NCI-H2171 (cell line): ENCODE results near the gene CFAP251.
"Not testable (repeated sequence)": the region's sequence is repeated elsewhere in the genome, so short reads cannot be mapped to it uniquely, and the experiment has no call there.

Source experiments
- DNase-seq: peaks from one replicate; lab custom pipeline; 2025; lab: John Stamatoyannopoulos, UW

Gene CFAP251

DNA sequence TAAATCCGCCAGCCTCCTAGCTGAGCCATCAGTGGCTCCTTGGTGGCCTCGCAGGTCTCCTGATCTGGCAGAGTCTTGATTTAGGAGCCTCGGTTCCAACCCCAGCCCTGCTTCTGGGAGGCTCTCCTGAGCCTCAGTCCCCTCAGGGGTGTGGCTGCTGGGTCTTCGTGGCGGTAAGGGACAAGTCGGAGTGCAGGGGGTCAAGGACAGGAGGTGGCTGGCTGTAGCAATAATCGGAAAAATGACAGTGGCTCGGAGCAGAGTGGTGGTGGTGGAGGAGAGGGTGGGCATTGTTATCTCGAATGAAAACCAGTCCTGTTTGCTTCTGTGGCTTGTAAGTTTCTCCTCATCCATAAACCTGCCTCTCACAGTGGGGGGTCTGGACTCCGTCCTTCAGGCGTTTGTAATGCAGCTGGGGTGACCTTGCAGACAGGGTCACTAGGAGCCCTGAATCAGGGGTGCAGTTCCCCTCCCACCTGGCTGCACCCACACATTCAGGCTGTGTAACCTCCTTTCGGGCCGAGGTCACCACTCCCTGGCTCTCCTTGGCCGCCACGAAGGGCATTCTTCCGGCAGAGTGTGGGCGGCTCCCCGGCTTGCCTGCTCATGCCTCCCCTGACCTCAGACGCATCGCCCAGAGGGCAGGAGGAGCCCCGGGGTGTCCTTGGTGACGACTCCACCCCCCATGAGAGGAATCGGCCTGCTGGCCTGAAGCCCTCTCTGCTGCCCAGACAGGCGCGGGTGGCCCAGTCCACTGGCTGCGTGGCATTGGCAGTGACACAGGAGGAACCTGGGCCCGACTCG is 111.4 kb downstream of the CFAP251 start:
- DNase-seq, result no peak

DNA sequence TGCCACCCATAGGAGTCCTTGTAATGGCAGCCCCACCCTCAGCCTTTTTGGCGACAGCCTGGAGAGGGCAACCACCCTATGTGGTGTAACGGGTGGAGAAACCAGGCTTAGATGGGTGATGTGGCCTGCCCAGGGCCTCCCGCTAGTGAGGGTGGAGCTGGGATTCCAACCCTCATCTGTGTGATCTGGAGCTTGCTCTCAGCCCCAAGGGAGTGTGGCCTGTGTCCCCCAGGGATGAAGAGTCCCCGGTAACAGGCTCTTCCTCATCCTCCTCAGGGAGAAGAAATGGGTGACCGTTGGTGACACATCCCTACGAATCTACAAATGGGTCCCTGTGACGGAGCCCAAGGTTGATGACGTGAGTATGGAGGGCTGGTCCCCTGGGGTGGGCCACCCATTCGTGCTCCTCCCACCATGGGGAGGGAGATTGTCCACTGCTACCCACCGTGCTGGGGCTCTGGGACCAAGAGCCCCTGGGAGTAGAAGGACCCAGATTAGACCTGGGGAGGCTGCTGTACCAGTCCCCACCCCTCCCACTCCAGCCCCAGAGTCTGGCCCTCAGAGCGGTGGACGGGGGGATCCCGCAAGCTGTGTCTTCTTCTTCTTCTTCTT is 112.1 kb downstream of the CFAP251 start:
- DNase-seq, result no peak

DNA sequence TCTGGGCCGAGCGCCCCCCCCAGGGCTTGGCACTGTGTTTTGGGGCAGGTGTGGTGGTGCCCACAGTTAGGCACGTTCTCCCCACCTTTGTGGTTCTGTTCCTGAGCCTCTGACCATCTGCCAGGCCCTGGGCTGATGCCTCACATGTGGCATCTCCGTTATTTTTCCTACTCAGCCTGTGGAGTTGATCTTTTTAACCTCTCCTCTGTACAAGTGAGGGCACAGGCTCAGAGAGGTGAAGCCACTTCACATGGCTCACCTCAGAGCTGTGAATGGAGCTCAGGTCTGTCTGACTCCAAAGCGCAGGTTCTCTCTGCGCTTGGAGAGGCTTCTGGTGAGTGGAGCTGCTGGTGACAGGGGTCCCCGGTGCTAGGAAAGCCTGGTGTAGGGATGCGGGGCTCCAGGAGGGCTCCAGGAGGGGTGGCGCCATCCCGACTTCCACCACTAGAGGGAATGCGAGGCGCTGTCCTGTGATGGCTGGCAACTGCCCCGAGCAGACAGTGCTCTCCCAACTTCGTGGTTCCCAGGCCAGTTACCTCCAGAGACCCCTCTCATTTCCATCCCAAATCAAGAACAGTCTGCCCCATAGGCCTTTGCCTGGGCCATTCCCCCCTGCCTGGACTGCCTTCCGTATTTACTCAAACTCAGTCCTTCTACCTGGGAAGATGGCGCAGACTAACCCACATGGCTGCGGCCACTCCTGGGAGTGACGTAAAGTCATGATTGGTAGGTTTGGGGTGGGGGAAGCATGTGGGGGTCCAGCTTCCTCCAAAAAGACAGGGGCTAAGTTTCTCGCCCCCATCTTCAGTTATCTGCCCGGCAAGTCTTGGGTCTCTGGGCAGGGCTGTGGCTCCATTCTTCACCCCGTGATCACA is 113.2 kb downstream of the CFAP251 start:
- DNase-seq, result no peak

DNA sequence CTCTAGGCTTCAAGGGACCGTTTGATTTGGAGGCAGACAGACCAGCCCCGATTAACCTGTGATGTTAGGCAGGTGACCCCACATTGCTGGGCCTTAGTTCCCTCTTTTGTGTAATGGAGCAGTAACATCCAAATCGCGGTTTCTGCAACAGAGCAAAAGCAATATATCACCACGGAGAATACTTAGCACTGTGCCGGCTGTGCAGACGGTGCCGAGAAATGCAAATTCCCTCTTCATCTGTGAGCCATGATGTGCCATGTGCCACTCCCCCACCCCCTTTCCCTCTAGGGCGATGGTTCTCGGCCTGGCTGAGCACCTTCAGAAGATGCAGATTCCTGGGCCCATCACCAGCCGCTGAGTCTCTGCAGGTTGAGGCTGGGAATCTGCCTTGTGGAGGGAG is 114.2 kb downstream of the CFAP251 start:
- DNase-seq, result no peak

DNA sequence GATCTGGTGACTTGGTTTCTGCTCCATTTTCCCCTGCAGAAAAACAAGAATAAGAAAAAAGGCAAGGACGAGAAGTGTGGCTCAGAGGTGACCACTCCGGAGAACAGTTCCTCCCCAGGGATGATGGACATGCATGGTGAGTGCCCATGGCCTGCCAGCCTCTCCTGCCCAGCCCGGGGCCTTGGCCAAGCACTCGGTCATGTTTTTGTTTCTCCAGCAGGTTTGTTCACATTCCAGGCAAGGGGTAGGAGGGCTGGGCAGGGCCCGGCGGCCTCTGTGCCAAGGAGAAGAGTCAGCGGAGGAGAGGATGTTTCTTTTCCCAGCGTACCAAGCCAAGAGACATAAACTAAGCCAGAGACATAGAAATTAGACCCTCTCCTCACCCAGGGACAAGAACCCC is 116.9 kb downstream of the CFAP251 start:
- no peak for DNase-seq

DNA sequence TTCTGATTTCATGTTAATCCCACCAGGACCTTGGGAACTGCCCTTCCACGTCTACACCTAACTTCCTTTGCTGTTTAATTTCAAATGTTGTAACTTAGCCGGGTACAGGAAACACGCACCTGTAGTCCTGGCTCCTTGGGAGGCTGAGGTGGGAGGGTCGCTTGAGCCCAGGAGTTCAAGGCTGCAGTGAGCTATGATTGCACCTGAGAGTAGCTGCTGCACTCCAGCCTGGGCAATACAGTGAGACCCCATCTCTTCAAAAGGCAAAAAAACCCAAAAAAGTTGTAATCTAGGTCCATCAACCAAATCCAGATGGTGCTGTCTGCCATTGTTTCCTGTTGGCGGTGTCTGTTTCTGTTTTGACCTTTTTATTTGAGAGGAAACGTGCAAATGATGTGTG is 117.8 kb downstream of the CFAP251 start:
- no peak for DNase-seq

DNA sequence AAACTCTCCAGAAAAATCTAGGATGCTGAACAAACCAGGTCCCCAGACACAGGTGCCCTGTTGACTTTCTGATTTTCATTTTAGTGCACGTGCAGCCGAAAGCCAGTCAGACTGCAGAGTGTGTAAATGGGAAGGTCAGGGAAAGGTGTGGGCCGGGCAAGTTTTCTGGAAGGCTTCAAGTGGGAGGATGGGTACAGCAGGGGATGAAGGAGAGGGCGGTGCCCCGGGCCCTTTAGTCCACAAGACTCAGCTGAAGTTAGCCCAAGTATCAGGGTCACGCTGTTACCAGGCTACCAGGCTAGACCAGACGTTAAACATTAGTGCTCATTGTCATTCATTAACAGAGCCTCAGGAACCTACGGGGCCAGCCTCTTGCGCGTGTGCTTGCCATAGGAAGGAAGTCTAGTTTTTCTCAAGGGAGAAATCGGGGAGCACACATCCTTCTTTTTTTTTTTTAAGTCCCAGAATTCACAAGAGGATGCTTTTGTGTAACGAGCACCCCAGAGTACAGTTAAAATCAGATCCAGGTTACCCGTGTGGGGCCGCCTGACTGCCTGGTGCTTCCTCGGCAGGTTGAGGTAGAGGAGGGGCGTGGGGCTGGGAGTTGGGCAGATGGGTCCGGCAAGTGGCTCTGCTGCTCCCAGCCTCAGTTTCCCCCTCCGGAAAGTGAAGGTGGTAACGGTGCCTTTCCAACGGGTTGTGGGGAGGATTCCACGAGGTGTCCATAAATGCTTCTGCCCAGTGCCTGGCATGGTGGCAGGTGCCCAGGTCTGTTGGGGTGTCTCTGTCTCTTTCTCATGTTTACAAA is 122.4 kb downstream of the CFAP251 start:
- DNase-seq, result no peak

DNA sequence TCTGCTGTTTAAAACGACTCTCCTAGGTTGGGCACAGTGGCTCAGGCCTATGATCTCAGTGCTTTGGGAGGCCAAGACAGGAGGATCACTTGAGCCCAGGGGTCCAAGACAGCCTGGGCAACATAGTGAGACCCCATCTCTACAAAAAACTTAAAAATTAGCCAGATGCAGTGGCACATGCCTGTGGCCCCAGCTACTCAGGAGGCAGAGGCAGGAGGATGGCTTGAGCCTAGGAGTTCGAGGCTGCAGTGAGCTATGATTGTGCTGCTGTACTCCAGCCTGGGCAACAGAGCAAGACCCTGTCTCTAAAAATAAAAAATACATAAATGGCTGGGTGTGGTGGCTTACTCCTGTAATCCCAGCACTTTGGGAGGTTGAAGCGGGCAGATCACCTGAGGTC is 123.1 kb downstream of the CFAP251 start:
- DNase-seq, result not testable (repeated sequence)

DNA sequence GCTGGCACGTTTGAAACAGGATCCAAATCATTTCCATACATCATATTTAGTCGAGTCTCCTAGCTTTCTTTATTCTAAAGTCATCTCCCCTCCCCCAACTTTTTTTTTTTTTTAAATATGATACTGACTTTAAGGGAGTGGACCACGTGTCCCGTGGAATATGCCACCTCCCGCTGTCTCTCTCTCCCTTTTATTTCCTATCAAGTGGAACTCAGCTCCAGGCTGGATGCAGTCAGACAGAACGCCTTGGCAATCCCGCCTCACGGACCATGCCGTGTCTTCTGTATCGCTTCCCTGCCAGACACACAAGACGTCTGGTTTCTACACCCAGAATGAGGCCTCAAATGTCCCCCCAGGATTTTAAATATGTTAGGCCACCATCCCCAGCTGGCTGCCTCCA is 124.5 kb downstream of the CFAP251 start:
- no peak for DNase-seq

DNA sequence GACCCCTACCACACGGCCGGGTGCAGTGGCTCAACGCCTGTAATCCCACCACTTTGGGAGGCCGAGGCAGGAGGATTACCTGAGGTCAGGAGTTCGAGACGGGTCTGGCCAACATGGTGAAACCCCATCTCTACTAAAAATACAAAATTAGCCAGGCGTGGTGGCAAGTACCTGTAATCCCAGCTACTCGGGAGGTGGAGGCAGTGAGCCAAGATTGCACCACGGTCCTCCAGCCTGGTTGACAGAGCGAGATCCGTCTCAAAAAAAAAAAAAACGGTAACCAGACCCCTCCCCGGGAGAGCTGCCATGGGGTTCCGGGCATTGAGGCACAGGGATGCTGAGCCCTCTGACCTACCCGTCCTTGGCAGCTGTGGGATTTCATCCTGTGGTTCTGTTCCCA is 125.1 kb downstream of the CFAP251 start:
- DNase-seq, result no peak

DNA sequence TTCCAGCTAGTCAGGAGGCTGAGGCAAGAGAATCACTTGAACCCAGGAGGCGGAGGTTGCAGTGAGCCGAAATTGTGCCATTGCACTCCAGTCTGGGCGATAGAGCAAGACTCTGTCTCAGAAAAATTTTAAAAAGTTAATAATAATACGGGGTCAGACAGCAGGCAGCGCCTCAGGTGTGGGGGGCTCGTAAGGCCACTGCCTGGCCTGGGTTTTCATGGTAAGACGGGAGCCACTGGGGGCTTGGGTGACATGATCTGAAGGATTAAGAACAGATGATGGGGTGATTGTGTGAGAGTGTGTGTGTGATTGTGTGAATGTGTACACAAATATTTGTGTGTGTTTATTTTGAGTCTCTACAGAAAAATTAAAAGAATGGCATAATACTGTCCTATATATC is 126.9 kb downstream of the CFAP251 start:
- no peak for DNase-seq

DNA sequence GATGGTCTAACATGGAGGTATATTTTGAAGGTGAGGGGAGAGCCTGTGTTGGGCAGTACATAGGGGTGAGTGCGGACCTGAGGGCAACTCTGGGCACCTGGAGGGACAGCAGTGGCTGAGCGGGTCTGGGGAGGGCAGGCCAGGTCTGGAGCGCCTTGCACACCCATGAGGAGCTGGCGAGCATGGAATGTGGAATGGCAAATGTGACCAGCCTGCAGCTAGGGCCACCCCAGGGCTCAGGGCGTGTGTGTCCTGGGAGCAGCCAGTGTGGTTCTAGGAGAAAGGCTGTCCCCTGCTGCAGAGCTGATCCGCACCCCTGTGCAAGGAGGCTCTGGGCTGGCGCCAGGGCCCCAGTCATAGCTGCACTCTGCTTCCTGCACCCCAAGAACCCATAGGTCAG is 127.8 kb downstream of the CFAP251 start:
- no peak for DNase-seq

DNA sequence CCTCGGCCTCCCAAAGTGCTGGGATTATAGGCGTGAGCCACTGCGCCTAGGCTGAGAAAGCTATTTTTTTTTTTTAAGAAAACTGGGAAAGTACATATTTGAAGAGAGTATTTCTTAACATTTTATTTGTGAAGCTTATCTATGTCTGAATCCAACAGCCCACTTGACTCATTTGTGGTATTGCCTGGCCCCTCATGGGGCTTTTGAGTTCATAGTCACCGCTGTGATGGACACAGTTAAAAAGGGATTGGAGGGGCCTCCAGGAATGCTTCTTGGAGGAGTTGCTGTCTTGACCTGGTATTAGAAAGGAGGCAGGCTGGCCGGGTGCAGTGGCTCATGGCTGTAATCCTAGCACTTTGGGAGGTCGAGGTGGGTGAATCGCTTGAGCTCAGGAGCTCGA is 129.8 kb downstream of the CFAP251 start:
- DNase-seq, result no peak

DNA sequence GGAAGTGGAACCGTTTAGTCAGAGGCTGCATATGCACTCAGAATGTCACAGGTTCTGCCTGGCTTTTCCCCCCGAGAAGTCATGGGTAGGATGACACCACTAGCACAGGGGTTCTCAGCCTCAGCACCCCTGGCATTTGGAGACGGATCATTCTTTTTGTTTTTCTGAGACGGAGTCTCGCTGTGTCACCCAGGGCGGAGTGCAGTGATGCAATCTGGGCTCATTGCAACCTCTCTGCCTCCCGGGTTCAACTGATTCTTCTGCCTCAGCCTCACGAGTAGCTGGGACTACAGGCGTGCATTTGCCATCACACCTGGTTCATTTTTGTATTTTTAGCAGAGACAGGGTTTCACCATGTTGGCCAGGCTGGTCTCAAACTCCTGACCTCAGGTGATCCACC is 131.4 kb downstream of the CFAP251 start:
- DNase-seq, result no peak

DNA sequence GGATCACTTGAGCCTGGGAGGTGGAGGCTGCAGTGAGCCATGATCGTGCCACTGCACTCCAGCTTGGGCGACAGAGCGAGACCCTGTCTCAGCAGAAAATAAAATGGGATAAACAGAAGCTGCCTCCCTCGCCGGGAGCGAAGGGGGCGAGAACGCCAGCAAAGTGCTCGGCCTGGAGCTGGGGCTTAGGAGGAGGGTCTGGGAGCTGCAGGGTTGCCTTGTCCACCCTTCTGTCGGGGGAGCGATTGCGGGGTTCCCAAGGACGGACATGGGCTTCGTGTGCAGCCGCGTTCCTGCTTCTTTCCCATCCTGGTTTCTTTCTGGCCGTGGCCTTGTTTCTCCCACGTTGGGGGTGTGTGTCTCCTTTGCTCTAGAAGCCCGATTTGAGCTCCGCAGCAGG is 132.3 kb downstream of the CFAP251 start:
- no peak for DNase-seq

DNA sequence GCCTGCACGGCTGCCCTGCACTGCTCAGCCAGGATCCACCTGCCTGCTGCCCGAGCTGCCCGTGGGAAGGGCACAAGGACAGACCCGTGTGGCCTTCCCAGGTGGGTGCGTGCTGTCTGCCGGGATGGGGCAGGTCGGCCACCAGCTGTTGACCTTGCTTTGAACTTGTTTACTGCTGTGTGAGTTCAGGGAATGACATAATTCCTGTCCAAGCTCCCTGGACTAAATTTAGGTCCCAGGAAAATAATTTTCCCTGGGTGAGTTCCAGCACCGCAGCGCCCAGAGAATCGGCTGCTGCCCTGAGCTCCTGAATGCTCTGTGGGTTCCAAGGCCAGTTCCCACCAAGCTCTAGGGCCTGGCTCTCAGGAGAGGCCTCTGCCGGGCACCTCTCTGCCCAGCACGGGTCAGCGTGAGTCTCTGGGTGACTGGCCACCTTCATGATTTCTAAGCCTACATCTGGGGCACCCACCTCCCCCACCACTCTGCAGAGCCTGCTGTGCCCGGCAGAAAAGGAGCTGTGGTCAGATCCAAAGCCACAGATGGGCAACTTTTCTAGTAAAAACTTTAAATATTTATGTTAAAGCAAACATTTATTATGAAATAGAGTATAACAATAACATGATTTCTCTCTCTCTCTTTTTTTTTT is 133.0 kb downstream of the CFAP251 start:
- no peak for DNase-seq

DNA sequence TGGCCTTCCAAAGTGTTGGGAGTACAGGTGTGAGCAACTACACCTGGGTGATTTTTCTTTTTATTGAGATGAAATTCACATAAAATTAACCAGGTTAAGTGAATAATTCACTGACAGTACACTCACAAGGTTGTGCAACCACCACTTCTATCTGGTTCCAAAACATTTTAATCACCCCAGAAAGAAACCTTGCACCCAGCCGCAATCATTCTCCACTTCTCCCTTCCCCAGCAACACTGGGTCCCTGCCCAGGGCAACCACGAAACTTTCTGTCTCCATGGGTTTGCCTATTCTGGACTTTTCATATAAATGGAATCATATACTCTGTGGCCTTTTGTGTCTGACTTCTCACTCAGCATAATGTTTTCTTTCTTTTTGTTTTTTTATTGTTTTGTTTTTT is 133.9 kb downstream of the CFAP251 start:
- no peak for DNase-seq
